H1 (cell line): Measurements from ENCODE around the gene SLC9A7. TPM values are rescaled to one million over a fixed set of nuclear protein-coding genes. Genes with fewer than 3 reads are reported as not detected.

ENCODE experiments used
- CTCF ChIA-PET: fragments of 300-600 bp; sonication (Branson Sonifier 250); formaldehyde crosslinking; loops from one replicate; lab custom pipeline; 2021; ENCODE audit not compliant: partially characterized antibody; lab: Charles Lee
- POLR2A ChIA-PET: fragments of 300-600 bp; sonication (Branson Sonifier 250); formaldehyde crosslinking; loops from one replicate; lab custom pipeline; 2021; ENCODE audit warnings: inconsistent platforms; ENCODE audit not compliant: partially characterized antibody; lab: Charles Lee
- DNase-seq, 2 experiments: peaks; one replicate each; pipeline versions ENCODE4 v3.0.0 to v3.0.0-alpha.2; 2010 to 2022; ENCODE audit warnings: low spot score in 2 of 2, low read depth in 1 of 2, mixed read lengths in 1 of 2
- FAIRE-seq: peaks from 2 replicates; lab custom pipeline; 2011; peaks lifted over from hg19 to GRCh38; lab: Jason Lieb, UNC
- H2AFZ ChIP-seq: 2 replicates; pipeline ENCODE4 v1.8.1; 2012; ENCODE audit warnings: low read length, inconsistent platforms
- H2AK5ac ChIP-seq: 2 replicates; pipeline ENCODE4 v1.6.1; 2013; ENCODE audit warnings: low read depth, low read length
- H2BK120ac ChIP-seq: replicated peaks from 2 replicates; pipeline ENCODE3; 2013; ENCODE audit warnings: low read depth, low read length, inconsistent platforms
- H2BK12ac ChIP-seq: 2 replicates; pipeline ENCODE4 v1.6.1; 2013; ENCODE audit warnings: low read depth, low read length
- H2BK15ac ChIP-seq: 2 replicates; pipeline ENCODE4 v1.6.1; 2013; ENCODE audit warnings: low read length
- H2BK20ac ChIP-seq: 2 replicates; pipeline ENCODE4 v1.6.1; 2013; ENCODE audit warnings: low read length
- H2BK5ac ChIP-seq: 2 replicates; pipeline ENCODE4 v1.6.1; 2013; ENCODE audit warnings: low read depth, low read length
- H3K14ac ChIP-seq: 2 replicates; pipeline ENCODE4 v1.6.1; 2013; ENCODE audit warnings: inconsistent platforms; ENCODE audit not compliant: insufficient read length
- H3K18ac ChIP-seq: 2 replicates; pipeline ENCODE4 v1.6.1; 2013; ENCODE audit warnings: low read length; ENCODE audit errors: extremely low read depth
- H3K23ac ChIP-seq: 2 replicates; pipeline ENCODE4 v1.6.1; 2013; ENCODE audit warnings: inconsistent platforms; ENCODE audit not compliant: insufficient read length
- H3K23me2 ChIP-seq: 2 replicates; pipeline ENCODE4 v1.6.1; 2013; ENCODE audit warnings: low read depth, low read length
- H3K27ac ChIP-seq: 2 replicates; pipeline ENCODE4 v1.6.1; 2011; ENCODE audit warnings: low read depth, low read length, inconsistent platforms
- H3K27me3 ChIP-seq, 4 experiments: replicated peaks in 1 of 4; 1 replicate in 1 of 4; 2 replicates in 3 of 4; pipeline versions ENCODE4 v1.6.1 to v1.8.1; 2011 to 2013; ENCODE audit warnings: low read length in 3 of 4, mild to moderate bottlenecking in 3 of 4, inconsistent platforms in 2 of 4, mixed read lengths in 2 of 4, moderate library complexity in 1 of 4; ENCODE audit not compliant: control insufficient read depth in 3 of 4, insufficient read depth in 3 of 4; ENCODE audit errors: extremely low read depth in 1 of 4
- H3K36me3 ChIP-seq, 4 experiments: 2 replicates each; pipeline versions ENCODE4 v1.6.1 to v1.8.1; 2011 to 2013; ENCODE audit warnings: mild to moderate bottlenecking in 4 of 4, low read length in 3 of 4, moderate library complexity in 2 of 4, control low read depth in 1 of 4, inconsistent platforms in 1 of 4; ENCODE audit not compliant: insufficient read depth in 4 of 4, control insufficient read depth in 2 of 4
- H3K4ac ChIP-seq: replicated peaks from 2 replicates; pipeline ENCODE3; 2013; ENCODE audit warnings: low read length, low read depth, mixed read lengths, inconsistent platforms; ENCODE audit not compliant: insufficient read length
- H3K4me1 ChIP-seq, 4 experiments: replicated peaks in 1 of 4; 1 replicate in 1 of 4; 2 replicates in 3 of 4; pipeline versions ENCODE4 v1.6.1 to v1.8.1; 2011 to 2013; ENCODE audit warnings: low read length in 3 of 4, inconsistent platforms in 2 of 4, mixed read lengths in 1 of 4; ENCODE audit not compliant: insufficient read depth in 4 of 4, control insufficient read depth in 3 of 4
- H3K4me2 ChIP-seq, 2 experiments: 2 replicates each; pipeline versions ENCODE4 v1.6.1 to v1.8.1; 2011 to 2013; ENCODE audit warnings: low read depth in 2 of 2, low read length in 2 of 2, control low read depth in 1 of 2, inconsistent platforms in 1 of 2, mild to moderate bottlenecking in 1 of 2; ENCODE audit not compliant: insufficient read depth in 1 of 2
- H3K4me3 ChIP-seq, 4 experiments: fragments of 200-600, 300-600 bp in 1 of 4; sonication (generic), shearing (Covaris generic), sonication (Bioruptor Twin) in 1 of 4; 2 replicates each; pipeline versions ENCODE4 v1.5.1 to v1.8.1; 2011 to 2016; ENCODE audit warnings: low read length in 4 of 4, low read depth in 3 of 4, control low read depth in 2 of 4, inconsistent platforms in 2 of 4, mild to moderate bottlenecking in 2 of 4, mixed read lengths in 1 of 4, moderate library complexity in 1 of 4; ENCODE audit not compliant: insufficient read depth in 2 of 4; ENCODE audit errors: extremely low read depth in 1 of 4
- H3K56ac ChIP-seq: replicated peaks from 2 replicates; pipeline ENCODE3; 2013; ENCODE audit warnings: low read depth, mild to moderate bottlenecking, mixed read lengths, low read length, inconsistent platforms; ENCODE audit not compliant: insufficient read length
- H3K79me1 ChIP-seq: 2 replicates; pipeline ENCODE4 v1.6.1; 2013; ENCODE audit warnings: low read depth, low read length, control low read depth
- H3K79me2 ChIP-seq, 2 experiments: 2 replicates each; pipeline versions ENCODE4 v1.6.1 to v1.8.1; 2012 to 2013; ENCODE audit warnings: low read length in 2 of 2, mild to moderate bottlenecking in 2 of 2, inconsistent platforms in 1 of 2; ENCODE audit not compliant: insufficient read depth in 2 of 2, control insufficient read depth in 1 of 2
- H3K9ac ChIP-seq, 4 experiments: replicated peaks in 1 of 4; 1 replicate in 1 of 4; 2 replicates in 3 of 4; pipeline versions ENCODE4 v1.6.1 to v1.8.1; 2011 to 2013; ENCODE audit warnings: low read depth in 3 of 4, low read length in 3 of 4, control low read depth in 2 of 4, mild to moderate bottlenecking in 2 of 4, moderate library complexity in 2 of 4, inconsistent platforms in 1 of 4; ENCODE audit errors: extremely low read depth in 1 of 4
- H3K9me3 ChIP-seq, 2 experiments: 2 replicates each; pipeline versions ENCODE4 v1.6.1 to v1.8.1; 2012 to 2013; ENCODE audit warnings: mild to moderate bottlenecking in 2 of 2, moderate library complexity in 2 of 2, control low read depth in 1 of 2, inconsistent platforms in 1 of 2, low read depth in 1 of 2, low read length in 1 of 2, mixed read lengths in 1 of 2; ENCODE audit not compliant: insufficient read depth in 2 of 2
- H4K20me1 ChIP-seq, 2 experiments: replicated peaks in 1 of 2; 2 replicates each; pipeline versions ENCODE3 to v1.8.1; 2011 to 2013; ENCODE audit warnings: inconsistent platforms in 2 of 2, low read length in 2 of 2, mild to moderate bottlenecking in 1 of 2; ENCODE audit not compliant: insufficient read depth in 2 of 2, control insufficient read depth in 1 of 2
- H4K5ac ChIP-seq: 2 replicates; pipeline ENCODE4 v1.6.1; 2013; ENCODE audit warnings: low read length, low read depth, mixed read lengths, inconsistent platforms; ENCODE audit not compliant: insufficient read length
- H4K8ac ChIP-seq: 2 replicates; pipeline ENCODE4 v1.8.0; 2013; ENCODE audit warnings: mild to moderate bottlenecking, moderate library complexity, low read length, inconsistent platforms; ENCODE audit not compliant: insufficient read depth; ENCODE audit errors: extremely low read depth
- H4K91ac ChIP-seq: replicated peaks from 2 replicates; pipeline ENCODE3; 2013; ENCODE audit warnings: low read length, mixed read lengths, inconsistent platforms; ENCODE audit not compliant: insufficient read length
- PHF8 ChIP-seq: fragments of 200-600 bp; sonication (generic); conservative IDR thresholded peaks from 2 replicates; pipeline ENCODE4 v1.7.1; 2012; ENCODE audit warnings: low read depth, mild to moderate bottlenecking, inconsistent platforms, low read length, moderate library complexity
- WGBS, 2 experiments: shearing (Covaris generic) in 1 of 2; methylation state at CpG; one replicate each; pipeline versions ENCODE4 v1.1.6 to v1.1.7; 2013 to 2015; ENCODE audit warnings: low lambda C conversion rate in 2 of 2, mixed read lengths in 2 of 2, inconsistent platforms in 1 of 2, low coverage in 1 of 2, missing lambda C conversion rate in 1 of 2; ENCODE audit not compliant: insufficient replicate concordance in 2 of 2, insufficient coverage in 1 of 2, insufficient read length in 1 of 2; ENCODE audit errors: extremely low coverage in 1 of 2, missing lambda C conversion rate in 1 of 2; 5-methylcytosine and 5-hydroxymethylcytosine counted together
- polyA plus RNA-seq, 7 experiments: library from polyadenylated mRNA; depleted of rRNA in 3 of 7; stranded (reverse) in 5 of 7; unstranded in 2 of 7; fragments of >200 nt in 5 of 7; fragments of 200-250 nt in 2 of 7; gene quantifications; 1 replicate in 5 of 7; 2 replicates in 1 of 7; 4 replicates in 1 of 7; pipeline versions ENCODE4 v1.2.1 to v1.2.3, GENCODE V29; 2011 to 2013; ENCODE audit warnings: missing spikeins in 2 of 7, mixed read lengths in 2 of 7
- total RNA-seq: library from RNA; stranded (reverse); fragmentation: NEBNext Ultra II Directional; extraction: Animal tissue kit (Norgen Biotek cat#: 25700); gene quantifications from 2 replicates; pipeline ENCODE4 v1.2.1, GENCODE V29; 2021

SLC9A7 gene
- total and polyA plus RNA-seq, 2 of the 8 experiments (the other 6 are each of a cell fraction or from before 2014, with no cell fraction given): 6.7 to 17.2 TPM

DNA sequence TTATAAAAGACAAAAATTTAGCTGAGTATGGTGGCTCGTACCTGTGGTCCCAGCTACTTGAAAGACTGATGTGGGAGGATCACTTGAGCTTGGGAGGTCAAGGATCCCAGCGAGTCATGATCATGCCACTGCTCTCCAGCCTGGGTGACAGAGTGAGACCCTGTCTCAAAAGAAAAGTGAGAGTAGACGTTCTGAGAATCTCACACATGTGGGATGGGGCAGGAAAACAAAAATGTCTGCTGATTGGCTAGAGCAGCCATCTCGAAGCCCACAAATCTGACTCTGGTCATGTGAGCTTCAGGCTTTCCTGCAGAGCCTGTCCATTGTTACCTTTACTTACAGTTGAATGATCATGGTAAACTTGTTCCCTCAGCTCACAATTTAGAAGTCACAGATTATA is 23.1 kb upstream of the SLC9A7 start:
- FAIRE-seq: no peak

More for the DNA sequence above, 23.1 kb upstream of the SLC9A7 start:
- no peaks in the 10 kb centered on the region for H3K4me1 ChIP-seq
- TF ChIP-seq PHF8: no peak
- no peaks in the 10 kb centered on the region for H3K27me3 ChIP-seq
- no peaks in the 10 kb centered on the region for H3K79me2 ChIP-seq
- H3K36me3 ChIP-seq: no peaks in the 10 kb centered on the region
- H3K9ac ChIP-seq: no peak overlapping the region
- H3K4me2 ChIP-seq: no peak overlapping the region
- H3K4me3 ChIP-seq: no peak overlapping the region
- H4K5ac ChIP-seq: no peak overlapping the region
- no peaks in the 10 kb centered on the region for H3K79me1 ChIP-seq
- no peak overlapping the region for H2BK120ac ChIP-seq
- ChIA-PET CTCF (interaction anchor here (0.6 to 4.1 kb wide), 6 partner anchors 9 to 603 kb away, joined by 3 to 14 read pairs (median 4); partner anchors contain the start of gene SLC9A7), POLR2A (interaction anchor here (1.1 kb wide), 1 partner anchor 10 kb away, joined by 3 read pairs; no protein-coding TSS in a partner anchor)
- no peak overlapping the region for H3K4ac ChIP-seq
- H4K91ac ChIP-seq: no peak overlapping the region
- no peak overlapping the region for H2BK5ac ChIP-seq
- H3K27ac ChIP-seq: no peak overlapping the region
- no peaks in the 10 kb centered on the region for H3K9me3 ChIP-seq
- H4K20me1 ChIP-seq: no peaks in the 10 kb centered on the region
- no peak overlapping the region for H2BK20ac ChIP-seq
- H3K23ac ChIP-seq: no peak overlapping the region
- no peak overlapping the region for H2BK15ac ChIP-seq
- H3K18ac ChIP-seq: no peak overlapping the region
- WGBS, 2 experiments: 90% methylated on average over 4 of the region's 4 CpGs; no CpG with 5 or more reads in 1 of the 2 experiments
- H3K23me2 ChIP-seq: no peaks in the 10 kb centered on the region
- no peak overlapping the region for H3K56ac ChIP-seq
- H4K8ac ChIP-seq: no peak overlapping the region
- H3K14ac ChIP-seq: no peak overlapping the region
- DNase-seq: no peak
- no peak overlapping the region; the same call in 1 of the 2 replicates for H2AFZ ChIP-seq
- no peak overlapping the region for H2BK12ac ChIP-seq
- no peak overlapping the region for H2AK5ac ChIP-seq
